ENCODE measurements around the gene NOP10. TPM values are rescaled to one million over a fixed set of nuclear protein-coding genes. Genes with fewer than 3 reads are reported as not detected.
"Not testable (repeated sequence)": the region's sequence is repeated elsewhere in the genome, so short reads cannot be mapped to it uniquely, and the experiment has no call there.

The NOP10 gene
- total and polyA plus RNA-seq, 12 donors: 136 to 353 (median 172) TPM

DNA sequence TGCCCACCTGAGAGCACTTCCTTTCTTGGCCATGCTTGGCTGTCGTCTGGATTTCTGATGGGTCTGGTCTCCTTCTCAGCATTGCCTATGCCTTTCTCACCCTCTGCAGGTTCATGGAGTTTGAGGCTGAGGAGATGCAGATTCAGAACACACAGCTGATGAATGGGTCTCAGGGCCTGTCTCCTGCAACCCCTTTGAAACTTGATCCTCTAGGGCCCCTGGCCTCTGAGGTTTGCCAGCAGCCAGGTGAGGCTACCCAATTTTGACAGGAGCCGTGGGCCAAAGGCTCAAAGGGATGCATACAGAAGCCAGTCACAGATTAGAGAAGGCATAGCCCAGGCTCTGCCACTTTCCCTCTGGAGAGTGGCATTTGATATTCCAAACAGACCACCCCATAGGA lies 10.7 kb upstream of the NOP10 start:
- no peaks in the 10 kb centered on the region for H3K27me3 ChIP-seq
- WGBS, 4 donors: 64 to 91% (median 83%) methylated on average over 1 to 2 of the region's 2 CpGs

GRCh38 chr15:34352996-34353395 lies 10.1 kb upstream of the NOP10 start:
- H3K36me3 ChIP-seq (replicated peaks in 1 of 2); H3K9me3 ChIP-seq (replicated peaks in 1 of 3); H3K27me3 ChIP-seq; H3K4me3 ChIP-seq; H3K27ac ChIP-seq; DNase-seq; H3K4me1 ChIP-seq (replicated peaks in 1 of 2); intact Hi-C loops (cut with DNase I): not testable (repeated sequence)
- 89 to 95% (median 92%) methylated on average over 12 of the region's 12 CpGs for WGBS, 4 donors

More for the DNA sequence above, 10.7 kb upstream of the NOP10 start:
- DNase-seq: no peak
- no peak for TF ChIP-seq CTCF (IDR thresholded peaks at IDR 0.05)
- TF ChIP-seq POLR2A (IDR thresholded peaks at IDR 0.05): no peak
- Histone ChIP-seq H3K9me3 (replicated peaks in 1 of 3) (no peaks in the 10 kb centered on the region), H3K36me3 (replicated peaks in 1 of 2) (peaks cover 0 to under 1% of the 10 kb centered on the region in 2 donors), H3K27ac (no peak overlapping the region), H3K4me1 (replicated peaks in 1 of 2) (no peaks in the 10 kb centered on the region), H3K4me3 (no peak overlapping the region)
- intact Hi-C loops (cut with DNase I): no loop called here

GRCh38 chr15:34349769-34350168 lies 6.8 kb upstream of the NOP10 start:
- 78 to 95% (median 89%) methylated on average over 4 of the region's 4 CpGs for WGBS, 4 donors
- TF ChIP-seq CTCF (IDR thresholded peaks at IDR 0.05): no peak
- no peak for TF ChIP-seq POLR2A (IDR thresholded peaks at IDR 0.05)
- H3K4me1 ChIP-seq (replicated peaks in 1 of 2): no peaks in the 10 kb centered on the region
- no peak overlapping the region for H3K4me3 ChIP-seq
- H3K9me3 ChIP-seq (replicated peaks in 1 of 3): no peaks in the 10 kb centered on the region
- intact Hi-C loops (cut with DNase I): loop anchor here in 1 of 2 donors (10.0 kb wide), 1 partner anchor 235 kb away; the partner anchor contains the start of gene GOLGA8B
- DNase-seq: no peak
- H3K36me3 ChIP-seq (replicated peaks in 1 of 2): no peaks in the 10 kb centered on the region
- H3K27me3 ChIP-seq: no peaks in the 10 kb centered on the region
- H3K27ac ChIP-seq: no peak overlapping the region

- 14 to 45% (median 37%) methylated on average over 1 of the region's 1 CpG for whole genome bisulfite sequencing, 4 donors
- Histone ChIP-seq H3K4me1 (replicated peaks in 1 of 2) (no peaks in the 10 kb centered on the region), H3K36me3 (replicated peaks in 1 of 2) (no peaks in the 10 kb centered on the region), H3K27me3 (no peaks in the 10 kb centered on the region), H3K4me3 (no peak overlapping the region), H3K9me3 (replicated peaks in 1 of 3) (no peaks in the 10 kb centered on the region), H3K27ac (no peak overlapping the region)
- no peak for DNase-seq
- intact Hi-C loops (cut with DNase I): loop anchor here in 1 of 2 donors (10.0 kb wide), 1 partner anchor 236 kb away; the partner anchor contains the start of gene GOLGA8B
- TF ChIP-seq CTCF (IDR thresholded peaks at IDR 0.05): no peak
- no peak for TF ChIP-seq POLR2A (IDR thresholded peaks at IDR 0.05)
Observed at GRCh38 chr15:34348735-34349300, 5.9 kb upstream of the NOP10 start.

All from adrenal gland (tissue), 12 donors.